DOHH2 (cell line): ENCODE results near the gene SLC35A3.

ENCODE experiments used
- EZH2phosphoT487 ChIP-seq: fragments of 200-600 bp; sonication (generic); IDR thresholded peaks from 2 replicates; pipeline ENCODE4 v1.6.1; 2017; ENCODE audit warnings: borderline replicate concordance, mild to moderate bottlenecking, antibody characterized with exemption, low read length, moderate library complexity, mixed read lengths
- TF ChIP-seq, protein P1 (sequence below): fragments of 200-600 bp; sonication (generic); IDR thresholded peaks from one replicate; pipeline ENCODE4 v1.5.1; 2014; ENCODE audit warnings: antibody characterized with exemption, mild to moderate bottlenecking, low read depth, low read length; ENCODE audit not compliant: poor library complexity, severe bottlenecking

DNA sequence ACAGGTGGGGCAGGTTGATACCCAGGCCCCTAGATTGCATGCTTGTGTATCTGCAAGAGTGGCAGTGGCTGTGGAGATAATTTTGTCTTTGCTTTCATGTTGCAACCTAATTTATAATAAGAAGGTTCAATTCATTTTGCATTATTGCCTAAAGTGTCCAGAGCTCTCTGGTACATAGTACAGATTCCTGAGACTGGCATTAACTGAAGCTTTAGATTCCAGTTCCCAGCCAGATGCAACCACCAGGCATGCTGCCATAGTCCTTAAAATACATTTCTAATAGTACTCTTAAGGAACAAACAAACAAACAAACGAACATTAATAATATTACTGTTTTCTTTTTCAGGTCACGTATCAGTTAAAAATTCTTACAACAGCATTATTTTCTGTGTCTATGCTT is 36.9 kb downstream of the SLC35A3 start:
- TF ChIP-seq, protein P1, sequence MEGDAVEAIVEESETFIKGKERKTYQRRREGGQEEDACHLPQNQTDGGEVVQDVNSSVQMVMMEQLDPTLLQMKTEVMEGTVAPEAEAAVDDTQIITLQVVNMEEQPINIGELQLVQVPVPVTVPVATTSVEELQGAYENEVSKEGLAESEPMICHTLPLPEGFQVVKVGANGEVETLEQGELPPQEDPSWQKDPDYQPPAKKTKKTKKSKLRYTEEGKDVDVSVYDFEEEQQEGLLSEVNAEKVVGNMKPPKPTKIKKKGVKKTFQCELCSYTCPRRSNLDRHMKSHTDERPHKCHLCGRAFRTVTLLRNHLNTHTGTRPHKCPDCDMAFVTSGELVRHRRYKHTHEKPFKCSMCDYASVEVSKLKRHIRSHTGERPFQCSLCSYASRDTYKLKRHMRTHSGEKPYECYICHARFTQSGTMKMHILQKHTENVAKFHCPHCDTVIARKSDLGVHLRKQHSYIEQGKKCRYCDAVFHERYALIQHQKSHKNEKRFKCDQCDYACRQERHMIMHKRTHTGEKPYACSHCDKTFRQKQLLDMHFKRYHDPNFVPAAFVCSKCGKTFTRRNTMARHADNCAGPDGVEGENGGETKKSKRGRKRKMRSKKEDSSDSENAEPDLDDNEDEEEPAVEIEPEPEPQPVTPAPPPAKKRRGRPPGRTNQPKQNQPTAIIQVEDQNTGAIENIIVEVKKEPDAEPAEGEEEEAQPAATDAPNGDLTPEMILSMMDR: no peak
- no peak for TF ChIP-seq EZH2phosphoT487
